Kidney epithelial cell (primary cell): ENCODE measurements around the gene DYRK1B. TPM values are rescaled to one million over a fixed set of nuclear protein-coding genes. Genes with fewer than 3 reads are reported as not detected.
"Not testable (repeated sequence)": the region's sequence is repeated elsewhere in the genome, so short reads cannot be mapped to it uniquely, and the experiment has no call there.

Experiments used
- DNase-seq: peaks from one replicate; pipeline ENCODE4 v3.0.0-alpha.2; 2010; ENCODE audit warnings: low read depth
- H3K27me3 ChIP-seq: 2 replicates; pipeline ENCODE4 v1.6.0; 2011; ENCODE audit warnings: low read length; ENCODE audit not compliant: control insufficient read depth, insufficient read depth
- H3K36me3 ChIP-seq: 2 replicates; pipeline ENCODE4 v1.5.1; 2011; ENCODE audit warnings: low read length; ENCODE audit not compliant: control insufficient read depth, insufficient read depth
- H3K4me3 ChIP-seq: 2 replicates; pipeline ENCODE4 v1.5.1; 2011; ENCODE audit warnings: low read depth, mild to moderate bottlenecking, control low read depth, low read length
- CTCF ChIP-seq: IDR thresholded peaks from 2 replicates; pipeline ENCODE4 v1.5.1; 2011; ENCODE audit warnings: mild to moderate bottlenecking, moderate library complexity, low read length, control low read depth, inconsistent platforms; ENCODE audit not compliant: insufficient read depth, poor library complexity, severe bottlenecking
- total RNA-seq: library from RNA; depleted of rRNA; stranded (reverse); fragments of >200 nt; gene quantifications from 2 replicates; pipeline ENCODE4 v1.2.3, GENCODE V29; 2015

Gene DYRK1B
- total RNA-seq, 1 donor from 2014 or later, result 19.3 TPM

DNA sequence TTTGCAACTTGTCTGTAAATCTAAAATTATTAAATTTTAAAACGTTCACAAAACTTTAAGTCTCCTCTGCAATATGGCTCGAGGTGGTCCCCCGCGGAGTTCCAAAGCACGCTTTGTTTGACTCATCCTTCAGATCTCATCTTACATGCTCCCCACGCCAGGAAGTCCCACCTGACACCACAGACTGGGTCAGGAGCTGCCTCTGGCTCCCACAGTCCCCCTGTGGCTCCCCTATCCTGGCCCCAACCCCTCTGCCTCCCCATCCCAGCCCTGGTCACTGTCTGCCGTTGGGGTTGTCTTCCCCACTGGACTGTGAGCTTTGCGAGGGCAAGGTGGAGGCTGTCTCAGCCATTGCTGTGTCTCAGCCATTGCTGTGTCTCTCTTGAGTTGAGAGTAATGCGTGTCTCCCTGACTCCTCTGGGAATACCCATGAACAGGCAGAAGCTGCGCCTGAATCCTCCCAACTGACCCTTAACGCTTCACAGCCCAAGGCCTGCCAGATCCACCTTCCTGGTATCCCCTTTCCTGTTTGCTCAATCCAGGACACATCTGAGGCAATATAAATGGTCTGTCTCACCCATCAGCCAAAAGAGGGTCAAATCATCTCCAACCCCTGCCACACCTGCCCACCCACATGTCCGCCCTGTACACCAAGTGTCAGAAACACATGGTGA lies 15.9 kb downstream of the DYRK1B start:
- no peak for DNase-seq
- H3K4me3 ChIP-seq, result no peak overlapping the region
- H3K36me3 ChIP-seq, result no peaks in the 10 kb centered on the region
- no peaks in the 10 kb centered on the region for H3K27me3 ChIP-seq
- no peak for TF ChIP-seq CTCF

GRCh38 chr19:39816287-39817048 lies 17.5 kb downstream of the DYRK1B start:
- no peak for DNase-seq
- H3K36me3 ChIP-seq, result no peaks in the 10 kb centered on the region
- TF ChIP-seq CTCF, result no peak
- no peaks in the 10 kb centered on the region for H3K27me3 ChIP-seq
- H3K4me3 ChIP-seq, result no peak overlapping the region

GRCh38 chr19:39814595-39814994 lies 19.4 kb downstream of the DYRK1B start:
- H3K36me3 ChIP-seq, result no peaks in the 10 kb centered on the region
- no peak for TF ChIP-seq CTCF
- no peaks in the 10 kb centered on the region for H3K27me3 ChIP-seq
- no peak for DNase-seq
- no peak overlapping the region for H3K4me3 ChIP-seq

DNA sequence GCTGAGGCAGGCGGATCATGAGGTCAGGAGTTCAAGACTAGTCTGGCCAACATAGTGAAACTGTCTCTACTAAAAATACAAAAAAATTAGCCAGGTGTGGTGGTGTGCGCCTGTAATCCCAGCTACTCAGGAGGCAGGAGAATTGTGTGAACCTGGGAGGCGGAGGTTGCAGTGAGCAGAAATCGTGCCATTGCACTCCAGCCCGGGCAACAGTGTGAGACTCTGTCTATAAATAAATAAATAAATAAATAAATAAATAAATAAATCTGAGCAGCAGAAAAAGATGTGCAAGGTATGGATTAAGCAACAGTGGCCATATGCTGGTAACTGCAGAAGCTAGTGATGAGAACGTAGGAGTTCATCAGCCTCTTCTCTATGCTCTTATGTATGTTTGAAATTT lies 19.9 kb downstream of the DYRK1B start:
- H3K27me3 ChIP-seq, H3K4me3 ChIP-seq, H3K36me3 ChIP-seq, DNase-seq: not testable (repeated sequence)

DNA sequence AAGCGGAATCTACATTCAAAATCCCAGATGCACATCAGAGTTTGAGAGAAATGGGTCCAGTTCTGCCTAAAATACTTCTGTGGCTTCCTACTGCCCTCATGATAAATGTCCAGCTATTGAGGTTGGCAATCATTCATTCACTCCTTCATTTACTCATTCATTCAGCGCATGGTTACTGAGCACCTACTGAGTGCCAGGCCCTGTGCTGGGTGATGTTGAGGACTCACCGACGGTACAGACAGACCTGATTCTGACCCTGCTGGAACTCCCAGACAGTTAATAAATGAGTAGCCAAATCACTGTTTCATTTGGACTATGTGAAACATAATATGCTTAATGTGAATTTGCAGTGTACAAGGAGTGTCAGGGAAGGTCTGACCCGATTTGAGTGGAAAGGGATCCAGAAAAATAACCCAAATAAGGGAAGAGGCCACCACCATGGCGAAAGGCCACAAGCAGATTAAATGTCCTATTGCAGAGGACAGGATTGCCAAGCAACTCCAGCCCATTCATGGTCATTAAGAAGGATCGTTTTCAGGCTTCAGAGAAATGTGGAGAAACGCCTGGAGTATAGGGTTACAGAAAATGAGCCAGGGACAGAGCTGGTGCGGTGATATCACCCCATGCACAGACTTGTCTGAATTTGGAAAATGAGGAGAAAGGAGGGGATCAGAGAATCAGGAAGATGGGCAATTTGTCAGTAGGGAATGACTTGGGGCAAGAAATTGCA lies 20.5 kb downstream of the DYRK1B start:
- H3K4me3 ChIP-seq, result no peak overlapping the region
- TF ChIP-seq CTCF, result no peak

GRCh38 chr19:39811064-39811463 lies 22.9 kb downstream of the DYRK1B start:
- no peak overlapping the region for H3K4me3 ChIP-seq
- TF ChIP-seq CTCF, result no peak

More for the DNA sequence above, 20.5 kb downstream of the DYRK1B start:
- no peak for DNase-seq
- no peaks in the 10 kb centered on the region for H3K27me3 ChIP-seq
- no peaks in the 10 kb centered on the region for H3K36me3 ChIP-seq

More at GRCh38 chr19:39811064-39811463, 22.9 kb downstream of the DYRK1B start:
- no peaks in the 10 kb centered on the region for H3K27me3 ChIP-seq
- no peak for DNase-seq
- no peaks in the 10 kb centered on the region for H3K36me3 ChIP-seq
